Loucy (cell line): ENCODE results near the gene ALK.

Experiments
- H2AFZ ChIP-seq: fragments of 200-600 bp; sonication (generic); 2 replicates; pipeline ENCODE4 v1.6.0; 2016; ENCODE audit warnings: antibody characterized with exemption, mild to moderate bottlenecking, low read length, moderate library complexity
- H3F3A ChIP-seq: fragments of 200-600 bp; 2 replicates; pipeline ENCODE4 v1.6.0; 2016; ENCODE audit warnings: antibody characterized with exemption, low read depth, mild to moderate bottlenecking
- H3K27me3 ChIP-seq: fragments of 200-600 bp; sonication (generic); 2 replicates; pipeline ENCODE4 v1.6.1; 2014; ENCODE audit warnings: low read length, mild to moderate bottlenecking; ENCODE audit not compliant: insufficient read depth, poor library complexity, severe bottlenecking
- H3K36me3 ChIP-seq: fragments of 200-600 bp; sonication (generic); 2 replicates; pipeline ENCODE4 v1.6.1; 2016; ENCODE audit warnings: low read length; ENCODE audit not compliant: insufficient read depth
- H3K4me1 ChIP-seq: fragments of 200-600 bp; sonication (generic); 2 replicates; pipeline ENCODE4 v1.5.1; 2014; ENCODE audit warnings: low read length, mild to moderate bottlenecking; ENCODE audit not compliant: insufficient read depth, poor library complexity, severe bottlenecking
- H3K4me2 ChIP-seq: fragments of 200-600 bp; sonication (generic); 2 replicates; pipeline ENCODE4 v1.6.0; 2014; ENCODE audit warnings: antibody characterized with exemption, low read length, low read depth, mild to moderate bottlenecking; ENCODE audit not compliant: poor library complexity, severe bottlenecking
- H3K4me3 ChIP-seq: fragments of 200-600 bp; sonication (generic); 2 replicates; pipeline ENCODE4 v1.5.1; 2014; ENCODE audit warnings: low read length, mild to moderate bottlenecking, mixed read lengths; ENCODE audit not compliant: poor library complexity, severe bottlenecking
- H3K79me2 ChIP-seq: fragments of 200-600 bp; sonication (generic); 2 replicates; pipeline ENCODE4 v1.6.1; 2014; ENCODE audit warnings: low read length; ENCODE audit not compliant: insufficient read depth
- H3K9ac ChIP-seq: fragments of 200-600 bp; sonication (generic); 2 replicates; pipeline ENCODE4 v1.6.0; 2014; ENCODE audit warnings: mild to moderate bottlenecking, low read depth, low read length, moderate library complexity; ENCODE audit not compliant: poor library complexity, severe bottlenecking
- H3K9me2 ChIP-seq: fragments of 200-600 bp; sonication (generic); replicated peaks from 2 replicates; pipeline ENCODE4 v1.6.1; 2016; ENCODE audit warnings: low read depth, low read length, mixed read lengths
- H3K9me3 ChIP-seq: fragments of 200-600 bp; sonication (generic); 2 replicates; pipeline ENCODE4 v1.6.1; 2014; ENCODE audit warnings: mild to moderate bottlenecking, antibody characterized with exemption, low read length, low read depth; ENCODE audit not compliant: insufficient read depth
- H4K20me1 ChIP-seq: fragments of 200-600 bp; sonication (generic); 2 replicates; pipeline ENCODE4 v1.6.0; 2014; ENCODE audit warnings: antibody characterized with exemption, low read length, mild to moderate bottlenecking; ENCODE audit not compliant: insufficient read depth, poor library complexity, severe bottlenecking
- CTCF ChIP-seq: fragments of 200-600 bp; sonication (generic); conservative IDR thresholded peaks from 2 replicates; pipeline ENCODE4 v1.5.1; 2014; ENCODE audit warnings: mild to moderate bottlenecking, antibody characterized with exemption, low read length
- EZH2phosphoT487 ChIP-seq: fragments of 200-600 bp; IDR thresholded peaks from 2 replicates; pipeline ENCODE4 v1.6.1; 2018; ENCODE audit warnings: antibody characterized with exemption, mild to moderate bottlenecking, moderate library complexity, borderline replicate concordance

Gene ALK

GRCh38 chr2:29921560-29921915 is at the start of gene ALK:
TSS of gene ALK (minus strand) at chr2:29921586. CDS start at chr2:29920659, 927 bp downstream.
- Histone ChIP-seq H3K9me3 (no peaks in the 10 kb centered on the region), H3K79me2 (no peaks in the 10 kb centered on the region), H3K9ac (no peak within 1 kb of the TSS), H3K27me3 (no peaks in the 10 kb centered on the region), H3K36me3 (no peaks in the 10 kb centered on the region), H3F3A (no peaks in the 10 kb centered on the region), H3K4me2 (peak within 1 kb of the TSS; percentile 72), H3K9me2 (no peaks in the 10 kb centered on the region), H3K4me1 (peaks cover 16% of the 10 kb centered on the region), H2AFZ (peak within 1 kb of the TSS; percentile 70; the same call in 1 of the 2 replicates), H4K20me1 (no peaks in the 10 kb centered on the region), H3K4me3 (peak within 1 kb of the TSS; percentile 64)
- TF ChIP-seq CTCF: no peak
- TF ChIP-seq EZH2phosphoT487: no peak

- Histone ChIP-seq H3K4me3 (no peak overlapping the region), H3K36me3 (no peaks in the 10 kb centered on the region), H3F3A (no peaks in the 10 kb centered on the region), H3K27me3 (peaks cover 4% of the 10 kb centered on the region), H3K4me1 (no peaks in the 10 kb centered on the region), H4K20me1 (no peaks in the 10 kb centered on the region), H3K9me3 (no peaks in the 10 kb centered on the region), H3K9ac (no peak overlapping the region), H3K9me2 (no peaks in the 10 kb centered on the region), H3K79me2 (no peaks in the 10 kb centered on the region), H2AFZ (no peak overlapping the region), H3K4me2 (no peak overlapping the region)
- TF ChIP-seq EZH2phosphoT487 (no peak), CTCF (no peak)
Observed at GRCh38 chr2:29966266-29966665, 44.9 kb upstream of the ALK start.

GRCh38 chr2:29963972-29964570 is 42.7 kb upstream of the ALK start:
- H3K4me3 ChIP-seq: no peak overlapping the region
- no peaks in the 10 kb centered on the region for H3K9me2 ChIP-seq
- no peak for TF ChIP-seq EZH2phosphoT487
- no peak for TF ChIP-seq CTCF
- H3K27me3 ChIP-seq: peaks cover 4% of the 10 kb centered on the region
- no peak overlapping the region for H2AFZ ChIP-seq
- no peaks in the 10 kb centered on the region for H3K36me3 ChIP-seq
- H3K9ac ChIP-seq: no peak overlapping the region
- no peaks in the 10 kb centered on the region for H3K9me3 ChIP-seq
- H3K4me2 ChIP-seq: no peak overlapping the region
- H3F3A ChIP-seq: no peaks in the 10 kb centered on the region
- H3K4me1 ChIP-seq: no peaks in the 10 kb centered on the region
- no peaks in the 10 kb centered on the region for H3K79me2 ChIP-seq
- no peaks in the 10 kb centered on the region for H4K20me1 ChIP-seq
